ENCODE measurements around the gene CDO1.

GRCh38 chr5:115820846-115821245, 4.4 kb upstream of the CDO1 start:
- TF ChIP-seq SIN3A (conservative IDR thresholded peaks at IDR 0.05 in 1 of 2, IDR thresholded peaks at IDR 0.05 in 1 of 2; ENCODE audit: low read depth in 1 of 2, low read length in 2 of 2) = no peak
- TF ChIP-seq POLR2A (IDR thresholded peaks at IDR 0.05; ENCODE audit: control extremely low read depth in 1 of 2, low read depth in 2 of 2, low read length in 2 of 2) = no peak
- no peak for TF ChIP-seq E2F6 (IDR thresholded peaks at IDR 0.05)
- no peak for TF ChIP-seq ATF3 (IDR thresholded peaks at IDR 0.05; ENCODE audit: insufficient read depth, low read depth, low read length)
- TF ChIP-seq ZNF274 (IDR thresholded peaks at IDR 0.05; ENCODE audit: borderline replicate concordance, extremely low read depth, low read length) = no peak
- TF ChIP-seq RAD21 (IDR thresholded peaks at IDR 0.05 in 1 of 2, conservative IDR thresholded peaks at IDR 0.05 in 1 of 2; ENCODE audit: low read depth in 2 of 2, low read length in 2 of 2) = no peak
- no peak for TF ChIP-seq BRCA1 (IDR thresholded peaks at IDR 0.05; ENCODE audit: low read depth, low read length)
- no peak for TF ChIP-seq MAX (IDR thresholded peaks at IDR 0.05)
- no peak for TF ChIP-seq CREB1 (IDR thresholded peaks at IDR 0.05)
- no peak for TF ChIP-seq SP4 (IDR thresholded peaks at IDR 0.05; ENCODE audit: low read length)
- no peak for TF ChIP-seq TAF1 (IDR thresholded peaks at IDR 0.05; ENCODE audit: low read depth, low read length)
- no peak for TF ChIP-seq CTCF (IDR thresholded peaks at IDR 0.05; ENCODE audit: control extremely low read depth in 1 of 3, insufficient read depth in 1 of 3, low read depth in 1 of 3, low read length in 3 of 3)
- no peak for TF ChIP-seq JUN (IDR thresholded peaks at IDR 0.05; ENCODE audit: low read depth, low read length)
- no peak for TF ChIP-seq USF2 (IDR thresholded peaks at IDR 0.05; ENCODE audit: low read length)
